Breast epithelium (tissue), 3 donors: ENCODE data around the gene ACSF2.

Experiments used
- CTCF ChIP-seq, 3 donors: fragments of 450-650 bp; IDR thresholded peaks; one replicate each; pipeline ENCODE4 v1.5.1; 2016 to 2017; ENCODE audit warnings: antibody characterized with exemption in 3 of 3, mild to moderate bottlenecking in 3 of 3, moderate library complexity in 3 of 3
- POLR2A ChIP-seq: fragments of 450-650 bp; IDR thresholded peaks from one replicate; pipeline ENCODE4 v1.6.1; 2016; ENCODE audit warnings: antibody characterized with exemption, mild to moderate bottlenecking, moderate library complexity
- POLR2AphosphoS5 ChIP-seq, 3 donors: sonication (generic); formaldehyde crosslinking; IDR thresholded peaks; one replicate each; pipeline ENCODE4 v1.6.1; 2017; ENCODE audit warnings: antibody characterized with exemption in 3 of 3

- TF ChIP-seq POLR2A (no peak), CTCF (IDR thresholded peaks at IDR 0.05) (no peak), POLR2AphosphoS5 (IDR thresholded peaks at IDR 0.05) (no peak)
These were observed 72.2 kb downstream of the ACSF2 start for GRCh38 chr17:50498021-50498874.
